ENCODE data around the gene VAV1.
"Not testable (repeated sequence)": the region's sequence is repeated elsewhere in the genome, so short reads cannot be mapped to it uniquely, and the experiment has no call there.

The VAV1 gene

DNA sequence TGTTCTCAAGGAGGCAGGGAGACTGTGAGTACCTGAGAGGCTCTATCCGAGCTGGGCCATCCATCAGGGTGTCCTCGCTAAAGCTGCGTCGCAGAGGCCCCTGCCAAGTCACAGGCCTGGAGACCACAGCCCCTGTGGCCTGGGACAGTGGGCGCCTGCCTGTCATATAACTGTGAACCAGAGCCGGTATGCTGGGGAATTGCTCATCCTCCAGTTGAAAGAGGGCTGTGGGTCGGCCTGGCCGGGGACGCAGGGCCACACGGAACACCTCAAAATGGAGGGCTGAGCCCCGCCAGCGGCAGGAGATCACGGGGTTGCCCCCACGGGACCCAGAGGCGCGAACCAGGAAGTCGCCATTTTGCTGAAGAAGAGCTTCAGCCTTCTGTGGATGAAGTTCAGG, 11.9 kb upstream of the VAV1 start:
- DNase-seq: no peak

DNA sequence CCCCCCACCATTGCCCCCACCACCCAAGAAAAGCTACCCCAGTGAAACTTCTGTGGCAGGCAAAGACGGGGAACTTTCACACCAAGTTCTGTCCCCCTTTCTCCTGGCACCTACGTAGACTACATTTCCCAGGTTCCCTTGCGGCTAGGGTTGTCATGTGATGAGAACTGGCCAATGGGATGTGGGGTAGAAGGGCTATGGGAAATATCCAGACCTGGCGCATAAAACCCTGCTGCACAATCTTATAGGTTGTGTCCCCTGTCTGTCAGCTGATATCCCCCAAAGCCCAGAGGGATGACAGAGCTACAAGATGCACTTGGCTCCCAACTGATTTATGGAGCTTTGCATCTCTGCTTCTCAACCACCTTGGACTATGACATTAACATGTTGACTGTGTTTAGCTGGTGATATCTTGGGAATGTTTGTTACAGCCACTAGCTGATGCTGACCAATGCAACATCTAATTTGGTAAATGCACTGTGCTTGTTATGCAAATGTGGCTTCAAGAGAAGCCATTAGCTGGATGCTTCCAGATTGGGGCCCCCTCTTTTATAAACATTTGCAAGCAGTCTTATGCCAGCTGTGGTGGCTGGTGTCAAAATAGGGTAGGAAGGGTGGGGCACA, 11.3 kb upstream of the VAV1 start:
- no peak for DNase-seq

DNA sequence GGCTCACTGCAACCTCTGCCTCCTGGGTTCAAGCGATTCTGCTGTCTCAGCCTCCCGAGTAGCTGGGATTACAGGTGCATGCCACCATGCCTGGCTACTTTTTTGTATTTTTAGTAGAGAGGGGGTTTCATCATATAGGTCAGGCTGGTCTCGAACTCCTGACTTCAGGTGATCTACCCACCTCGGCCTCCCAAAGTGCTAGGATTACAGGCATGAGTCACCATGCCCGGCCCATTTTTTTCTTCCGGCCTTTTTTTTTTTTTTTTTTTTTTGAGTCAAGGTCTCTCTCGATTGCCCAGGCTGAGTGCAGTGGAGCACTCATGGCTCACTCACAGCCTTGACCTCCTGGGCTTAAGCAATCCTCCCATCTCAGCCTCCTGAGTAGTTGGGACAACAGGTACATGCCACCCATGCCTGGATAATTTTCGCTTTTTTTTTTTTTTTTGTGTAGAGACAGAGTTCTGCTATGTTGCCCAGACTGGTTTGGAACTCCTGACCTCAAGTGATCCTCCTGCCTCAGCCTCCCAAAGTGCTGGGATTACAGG, 10.2 kb upstream of the VAV1 start:
- DNase-seq: not testable (repeated sequence)

DNA sequence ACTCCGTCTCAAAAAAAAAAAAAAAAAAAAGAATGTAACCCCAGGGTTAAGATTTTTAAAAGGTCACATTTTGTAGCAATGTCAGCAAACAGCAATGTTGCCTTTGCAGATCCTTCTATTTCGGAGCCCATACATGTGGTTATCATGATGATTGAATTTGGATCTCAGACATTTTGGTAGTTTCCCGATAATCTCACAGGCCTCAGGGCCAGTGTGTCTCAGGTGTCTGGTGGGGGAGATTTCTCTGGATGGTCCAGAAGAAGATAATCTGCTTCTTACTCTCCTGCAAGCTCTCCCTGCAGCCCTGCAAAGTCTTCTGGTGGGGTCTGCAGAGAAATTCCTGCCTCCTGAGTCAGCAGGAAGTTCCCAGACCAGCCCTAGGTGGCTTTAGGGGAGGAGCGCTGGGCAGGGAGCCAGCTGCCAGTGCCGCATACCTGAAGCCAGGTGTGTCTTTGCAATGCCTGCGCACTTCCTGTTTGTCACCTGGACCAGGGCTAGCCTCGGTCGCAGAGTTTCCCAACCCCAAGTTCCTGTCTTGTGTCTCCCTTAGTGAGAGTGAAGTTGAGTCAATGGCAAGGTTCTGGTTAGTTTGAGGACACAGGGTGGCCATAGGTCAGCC, 6.7 kb upstream of the VAV1 start:
- DNase-seq: no peak

DNA sequence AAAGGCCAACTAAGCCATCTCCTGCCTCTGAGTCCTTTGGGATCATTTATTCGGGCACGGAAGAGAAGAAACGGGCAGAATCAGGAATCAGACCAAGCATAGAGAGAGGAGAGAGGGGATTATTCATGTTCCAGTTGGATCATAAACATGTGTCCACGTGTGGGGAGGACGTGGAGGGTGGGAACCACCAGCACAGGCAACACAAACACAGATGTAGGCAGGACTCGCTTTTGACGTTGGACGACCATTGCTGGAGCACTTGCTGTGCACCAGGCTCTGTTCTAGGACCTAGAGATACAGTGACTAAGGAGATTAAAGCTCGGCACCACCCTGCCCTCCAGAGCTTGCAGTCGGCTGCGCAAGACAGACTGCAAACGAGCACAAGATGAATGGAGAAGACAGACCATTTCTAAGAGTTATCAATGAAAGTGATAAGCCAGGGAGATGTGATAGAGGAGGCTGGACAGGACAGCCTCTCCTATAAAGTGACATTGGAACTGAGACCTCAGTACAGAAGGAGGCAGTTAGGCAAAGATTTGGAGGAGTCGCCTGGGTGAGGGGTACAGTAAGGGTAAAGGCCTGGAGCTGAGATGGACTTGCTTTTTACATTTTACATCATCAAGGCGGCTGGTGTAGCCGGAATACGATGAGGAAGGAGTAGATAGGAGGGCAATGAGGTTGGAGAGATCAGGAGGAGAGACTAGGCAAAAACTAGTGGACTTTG, 6.0 kb upstream of the VAV1 start:
- DNase-seq: no peak

DNA sequence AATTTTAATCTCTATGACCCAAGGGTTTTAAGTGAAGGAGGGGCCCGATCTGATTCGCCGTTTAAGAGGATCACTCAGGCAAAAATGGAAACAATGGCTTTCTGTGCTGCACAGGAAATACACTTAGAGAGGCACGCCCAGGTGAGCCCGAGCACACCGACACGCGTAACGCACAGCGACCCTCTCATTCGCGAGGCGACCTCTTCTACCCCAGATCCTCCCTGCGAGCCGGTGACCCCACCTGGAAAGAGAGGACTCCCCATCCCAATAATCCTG, 5.5 kb upstream of the VAV1 start:
- DNase-seq: no peak

DNA sequence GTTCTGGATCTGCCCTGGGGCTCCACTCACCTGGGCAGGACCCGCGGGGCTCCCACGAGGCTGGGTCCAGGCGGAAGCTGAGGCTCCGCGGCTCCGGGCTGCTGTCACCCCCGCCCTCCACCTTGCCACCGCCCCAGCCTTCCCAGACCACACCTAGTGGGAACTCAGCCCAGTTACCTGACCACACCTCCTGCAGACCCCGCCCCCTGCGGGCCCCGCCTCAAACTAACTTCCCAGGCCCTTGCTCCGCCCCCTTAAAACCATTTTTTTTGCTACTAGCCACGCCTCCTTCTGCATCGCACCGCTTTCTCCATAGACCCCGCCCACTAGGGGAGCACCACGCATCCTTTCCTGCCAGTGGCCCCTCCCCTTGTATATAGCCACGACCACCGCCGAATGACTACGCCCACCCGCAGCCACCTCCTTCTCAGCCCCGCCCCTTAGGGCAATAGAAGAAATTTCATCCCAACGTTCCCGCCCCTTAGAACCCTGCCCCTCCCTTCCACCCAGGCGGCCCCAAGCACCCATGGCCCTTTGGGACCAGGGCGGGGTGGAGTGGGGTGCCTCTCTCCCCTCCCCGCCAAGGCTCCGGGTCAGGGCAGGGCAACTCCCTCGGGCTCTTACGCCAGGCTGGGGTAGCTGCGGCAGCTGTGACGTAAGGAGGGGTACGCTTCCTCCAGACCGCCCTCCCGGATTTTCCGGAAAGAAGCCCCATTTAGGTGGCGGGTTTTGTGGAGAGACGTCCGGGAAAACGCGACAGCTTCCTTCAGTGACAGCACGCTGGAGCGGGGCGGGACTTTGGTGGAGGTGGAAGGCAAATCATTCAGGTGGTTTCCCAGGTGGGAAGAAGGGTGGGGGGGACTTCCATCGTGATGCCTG, 4.9 kb upstream of the VAV1 start, which contains the start of gene SH2D3A:
Gene SH2D3A (minus strand): TSS at position 79 of the 879 bp plus-strand sequence. CDS start 3,687 bp downstream, outside the sequence.
- no peak for DNase-seq

DNA sequence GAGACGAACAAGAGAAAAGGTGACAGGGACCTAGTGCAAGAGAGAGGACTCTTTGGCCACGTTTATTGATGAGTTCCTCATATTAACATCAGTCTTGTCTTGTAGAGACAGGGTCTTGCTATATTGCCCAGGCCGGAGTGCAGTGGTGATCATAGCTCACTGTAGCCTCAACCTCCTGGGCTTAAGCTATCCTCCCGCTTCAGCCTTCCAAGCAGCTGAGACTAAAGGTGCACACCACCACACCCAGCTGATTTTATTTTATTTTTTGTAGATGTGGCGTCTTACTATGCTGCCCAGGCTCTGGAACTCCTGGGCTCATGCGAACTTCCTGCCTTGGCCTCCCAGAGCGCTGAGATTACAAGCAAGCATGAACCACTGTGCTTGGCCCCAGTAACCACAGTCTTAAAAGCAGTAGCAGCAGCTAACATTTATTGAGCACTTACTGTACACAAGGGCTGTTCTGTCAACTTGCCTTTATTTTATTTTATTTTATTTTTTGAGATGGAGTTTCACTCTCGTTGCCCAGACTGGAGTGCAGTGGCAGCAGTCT, 4.2 kb upstream of the VAV1 start:
- no peak for DNase-seq

DNA sequence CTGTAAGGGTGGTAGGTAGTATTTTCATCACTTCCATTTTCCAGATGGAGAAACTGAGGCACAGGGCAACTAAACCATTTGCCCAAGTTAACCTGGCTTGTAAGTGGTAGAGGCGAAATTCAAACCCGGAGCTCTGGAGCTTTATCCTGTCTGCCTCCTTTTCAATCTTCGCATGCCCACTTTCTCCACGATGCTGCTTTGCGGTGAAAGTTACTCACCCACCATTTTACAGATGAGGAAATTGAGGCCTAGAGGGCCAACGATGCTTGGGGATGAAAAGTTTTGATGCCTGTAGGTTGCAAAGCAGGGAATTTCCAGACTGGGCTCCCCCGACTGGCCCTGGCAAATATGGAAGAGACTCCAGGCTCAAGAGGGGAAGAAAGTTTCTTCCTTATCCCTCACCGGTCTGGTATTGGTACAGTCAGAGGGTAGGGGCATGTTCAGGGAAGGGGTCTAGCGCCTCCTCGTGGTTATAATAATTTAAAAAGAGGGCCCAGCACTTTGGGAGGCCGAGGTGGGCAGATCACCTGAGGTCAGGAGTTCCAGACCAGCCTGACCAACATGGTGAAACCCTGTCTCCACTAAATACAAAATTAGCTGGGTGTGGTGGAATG, 3.4 kb upstream of the VAV1 start:
- DNase-seq: no peak

DNA sequence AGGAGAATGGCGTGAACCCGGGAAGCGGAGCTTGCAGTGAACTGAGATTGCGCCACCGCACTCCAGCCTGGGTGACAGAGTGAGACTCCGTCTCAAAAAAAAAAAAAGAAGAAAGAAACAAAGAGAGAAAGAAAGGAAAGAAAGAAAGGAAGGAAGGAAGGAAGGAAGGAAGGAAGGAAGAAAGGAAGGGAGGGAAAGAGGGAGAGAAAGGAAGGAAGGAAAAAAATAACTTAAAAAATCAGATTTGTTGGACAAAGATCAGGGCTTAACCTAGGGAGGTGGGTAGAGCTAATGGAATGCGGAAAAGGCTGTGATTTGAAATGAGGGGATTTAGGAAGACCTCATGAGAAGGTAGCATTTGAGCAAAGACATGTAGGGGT, 870 bp upstream of the VAV1 start:
- DNase-seq: not testable (repeated sequence)

DNA sequence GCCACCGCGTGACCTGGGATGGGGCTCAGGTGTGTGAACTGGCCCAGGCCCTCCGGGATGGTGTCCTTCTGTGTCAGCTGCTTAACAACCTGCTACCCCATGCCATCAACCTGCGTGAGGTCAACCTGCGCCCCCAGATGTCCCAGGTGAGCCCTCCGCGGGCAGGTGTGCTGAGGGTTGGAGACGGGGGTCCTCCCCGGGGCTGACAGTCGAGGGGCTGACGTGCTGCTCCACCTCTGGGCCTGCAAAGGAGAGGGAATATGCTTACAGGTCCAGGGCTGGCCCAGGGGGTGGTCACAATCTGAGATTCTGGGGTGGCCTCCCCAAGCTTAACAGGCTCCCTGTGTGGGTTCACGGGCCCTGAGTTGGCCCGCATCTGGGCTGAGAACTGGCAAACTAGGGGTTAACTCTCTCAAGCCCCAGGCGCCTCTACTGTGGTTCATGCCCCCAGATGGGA, 386 bp downstream of the VAV1 start:
- DNase-seq: no peak

DNA sequence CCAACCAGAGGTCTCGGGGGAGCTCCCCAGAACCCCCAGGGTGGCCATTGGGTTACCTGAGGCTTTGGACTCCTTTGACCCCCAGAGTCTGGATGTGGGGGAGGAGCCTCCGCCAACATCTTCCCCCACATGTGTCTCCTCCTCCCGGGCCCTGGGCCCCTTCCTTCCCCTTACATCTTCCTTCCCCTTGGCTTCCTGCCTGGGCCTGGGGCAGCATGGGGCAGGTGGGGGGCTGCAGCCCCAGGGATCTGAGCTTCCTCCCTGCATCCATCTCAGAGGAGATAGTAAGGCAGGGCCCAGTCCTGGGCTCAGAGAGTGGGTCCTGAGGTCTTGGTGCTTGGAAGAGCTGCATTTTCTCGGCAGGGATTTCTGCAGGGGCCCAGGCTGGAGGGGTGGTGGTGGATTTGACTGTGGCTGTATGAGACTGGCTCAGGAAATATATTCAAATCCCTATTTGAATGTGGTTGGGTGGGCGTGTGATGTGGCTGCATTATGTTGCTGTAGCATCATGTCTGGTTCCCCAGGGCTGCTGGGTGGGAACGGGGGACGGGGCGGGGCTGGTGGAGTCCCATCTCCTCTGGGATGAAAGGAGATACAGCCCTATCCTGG, 919 bp downstream of the VAV1 start:
- DNase-seq: no peak

DNA sequence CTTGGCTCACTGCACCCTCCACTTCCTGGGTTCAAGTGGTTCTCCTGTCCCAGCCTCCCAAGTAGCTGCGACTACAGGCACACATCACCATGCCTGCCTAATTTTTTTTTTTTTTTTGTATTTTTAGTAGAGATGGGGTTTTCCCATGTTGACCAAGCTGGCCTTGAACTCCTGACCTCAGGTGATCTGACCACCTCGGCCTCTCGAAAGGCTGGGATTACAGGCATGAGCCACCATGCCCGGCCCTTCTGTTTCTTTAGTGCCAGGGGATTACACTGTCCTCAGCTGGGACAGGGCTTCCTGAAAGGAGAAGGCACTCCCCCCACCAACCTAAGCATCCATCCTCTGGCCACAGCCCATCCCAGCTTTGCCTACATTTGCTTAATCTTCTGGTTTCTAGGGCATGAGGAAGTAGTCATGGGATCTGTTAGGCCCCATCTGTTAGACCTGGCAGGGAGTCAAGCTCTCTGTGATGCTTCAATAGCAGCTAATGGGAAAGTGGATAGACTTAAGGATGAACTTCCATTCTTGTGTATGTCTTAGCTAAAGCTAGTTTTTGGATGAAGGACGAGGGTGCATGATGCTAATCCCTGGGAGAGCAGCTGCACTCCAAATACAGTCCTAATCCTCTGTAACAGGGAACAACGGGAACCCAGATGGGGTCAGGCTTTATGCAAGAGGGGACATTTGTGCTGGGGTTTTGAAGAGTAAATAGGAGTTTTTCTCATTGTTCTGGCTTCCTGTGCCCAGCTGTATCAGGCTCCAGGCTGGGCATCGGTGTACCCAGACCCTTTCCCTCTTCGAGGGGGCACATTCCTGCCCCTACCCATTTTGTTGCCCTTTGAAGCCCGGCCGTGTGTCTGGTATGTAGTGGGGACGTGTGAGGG, 2.6 kb downstream of the VAV1 start:
- no peak for DNase-seq

DNA sequence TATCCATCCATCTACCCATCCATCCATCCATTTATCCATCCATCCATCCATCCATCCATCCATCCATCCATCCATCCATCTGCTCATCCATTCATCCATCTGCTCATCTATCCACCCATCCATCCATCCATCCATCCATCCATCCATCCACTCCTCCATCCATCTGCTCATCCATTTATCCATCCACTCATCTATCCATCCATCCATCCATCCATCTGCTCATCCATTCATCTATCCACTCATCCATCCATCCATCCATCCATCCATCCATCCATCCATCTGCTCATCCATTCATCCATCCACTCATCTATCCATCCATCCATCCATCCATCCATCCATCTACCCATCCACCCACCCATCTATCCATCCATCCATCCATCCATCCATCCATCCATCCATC, 3.5 kb downstream of the VAV1 start:
- DNase-seq: not testable (repeated sequence)

DNA sequence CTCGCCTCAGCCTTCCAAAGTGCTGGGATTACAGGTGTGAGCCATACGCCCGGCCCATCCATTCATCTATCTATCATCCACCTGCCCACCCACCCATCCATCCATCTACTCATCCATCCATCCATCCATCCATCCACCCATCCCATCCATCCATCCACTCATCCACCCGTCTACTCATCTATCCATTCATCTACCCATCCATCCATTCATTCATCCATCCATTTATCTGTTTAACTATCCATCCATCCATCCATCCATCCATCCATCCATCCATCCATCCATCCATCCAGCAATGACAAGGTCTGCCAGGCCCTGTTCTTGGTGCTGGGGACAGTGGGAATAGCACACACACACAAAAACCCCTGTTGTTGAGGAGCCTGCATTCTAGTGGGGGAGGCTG, 4.5 kb downstream of the VAV1 start:
- DNase-seq: no peak

DNA sequence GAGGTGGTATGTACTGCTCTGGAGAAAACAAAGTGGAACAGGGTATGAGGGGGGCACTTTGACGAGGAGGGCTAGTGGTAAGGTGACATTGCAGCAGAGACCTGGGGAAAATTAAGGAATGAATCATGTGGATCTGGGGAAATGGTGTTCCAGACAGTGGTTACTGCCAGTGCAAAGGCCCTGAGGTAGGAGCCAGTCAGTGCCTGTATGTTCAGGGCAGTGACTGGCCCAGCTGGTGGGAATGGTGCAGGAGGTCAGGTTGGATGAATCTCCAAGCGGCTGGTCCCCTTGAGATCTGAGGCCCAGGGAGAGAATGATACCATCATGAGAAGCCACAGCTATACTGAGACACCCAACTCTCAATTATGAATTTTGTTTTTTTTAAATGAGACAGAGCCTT, 4.9 kb downstream of the VAV1 start:
- DNase-seq: no peak

DNA sequence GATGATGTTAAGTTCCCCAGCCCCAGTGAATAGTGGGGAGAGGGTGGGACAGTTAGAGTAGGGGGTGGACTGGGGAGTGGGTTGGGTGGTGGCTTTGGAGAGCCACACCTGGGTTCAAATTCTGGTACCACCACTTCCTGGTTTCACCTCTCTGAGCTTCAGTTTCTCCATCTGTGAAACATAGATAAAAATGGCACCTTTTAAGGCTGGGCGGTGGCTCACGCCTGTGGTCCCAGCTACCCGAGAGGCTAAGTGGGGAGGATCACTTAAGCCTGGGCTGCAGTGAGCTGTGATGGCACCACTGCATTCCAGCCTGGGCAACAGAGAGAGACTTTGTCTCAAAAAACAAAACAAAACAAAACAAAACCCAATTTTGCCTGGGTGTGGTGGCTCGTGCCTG, 5.9 kb downstream of the VAV1 start:
- DNase-seq: no peak

DNA sequence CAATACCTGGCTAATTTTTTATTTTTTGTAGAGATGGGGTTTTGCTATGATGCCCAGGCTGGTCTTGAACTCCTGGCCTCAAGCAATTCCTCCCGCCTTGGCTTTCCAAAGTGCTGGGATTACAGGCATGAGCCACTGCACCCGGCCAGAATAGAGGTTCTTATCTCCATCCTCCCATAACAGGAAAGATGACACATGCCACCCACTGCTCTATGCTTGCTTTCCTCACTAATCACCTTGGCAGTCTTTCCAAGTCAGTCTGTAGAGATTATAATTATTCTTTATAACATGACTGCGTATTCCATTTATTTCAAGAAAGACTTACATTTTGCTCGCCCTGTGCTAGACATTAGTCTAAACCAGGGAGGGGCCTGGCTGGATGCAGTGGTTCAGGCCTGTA, 6.7 kb downstream of the VAV1 start:
- DNase-seq: no peak

DNA sequence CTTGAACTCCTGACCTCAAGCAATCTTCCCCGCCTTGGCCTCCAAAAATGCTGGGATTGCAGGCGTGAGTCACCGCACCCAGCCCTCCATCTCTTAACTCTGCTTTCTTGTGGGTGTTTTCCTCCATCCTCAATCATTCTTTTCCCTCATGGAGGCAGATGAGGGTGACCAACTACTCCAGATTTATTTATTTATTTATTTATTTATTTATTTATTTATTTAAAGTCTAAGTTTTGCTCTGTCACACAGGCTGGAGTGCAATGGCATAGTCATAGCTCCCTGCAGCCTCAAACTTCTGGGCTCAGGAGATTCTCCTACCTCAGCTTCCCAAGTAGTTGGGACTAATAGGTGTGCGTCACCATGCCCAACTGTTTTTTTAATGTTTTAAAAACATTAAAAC, 14.9 kb downstream of the VAV1 start:
- no peak for DNase-seq

DNA sequence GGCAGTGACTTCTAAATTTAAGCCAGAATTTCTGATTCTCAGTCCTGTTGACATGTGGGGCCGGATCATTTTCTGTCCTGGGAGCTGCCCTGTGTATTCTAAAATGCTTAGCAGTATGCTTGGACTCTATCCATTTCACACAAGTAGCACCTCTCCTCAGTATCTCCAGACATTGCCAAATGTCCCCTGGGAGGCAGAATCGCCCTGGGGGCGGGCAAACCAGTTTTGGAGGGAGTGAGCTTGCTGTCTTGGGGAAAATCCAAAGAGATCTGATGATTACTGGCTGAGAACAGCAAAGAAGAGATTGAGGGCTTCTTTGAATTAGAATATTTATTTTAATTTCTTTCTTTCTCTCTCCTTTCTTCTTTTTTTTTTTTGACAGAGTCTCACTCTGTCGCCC, 16.4 kb downstream of the VAV1 start:
- DNase-seq: no peak
